ACC112 (cell line): ENCODE results near the gene ENOPH1.
A peak's percentile ranks its signal among the peaks of the same experiment; 100 is the strongest.
"Not testable (repeated sequence)": the region's sequence is repeated elsewhere in the genome, so short reads cannot be mapped to it uniquely, and the experiment has no call there.

Experiments
- H2AFZ ChIP-seq: fragments of 200-600 bp; sonication (generic); one replicate; pipeline ENCODE4 v1.6.0; 2017; ENCODE audit warnings: antibody characterized with exemption, low read length; ENCODE audit not compliant: unreplicated experiment
- H3K27ac ChIP-seq: fragments of 200-600 bp; sonication (generic); 2 replicates; pipeline ENCODE4 v1.5.1; 2014; ENCODE audit warnings: low read depth, mild to moderate bottlenecking, antibody characterized with exemption, low read length, moderate library complexity
- H3K27me3 ChIP-seq: fragments of 200-600 bp; sonication (generic); 2 replicates; pipeline ENCODE4 v1.6.1; 2014; ENCODE audit warnings: mild to moderate bottlenecking, antibody characterized with exemption, low read length, moderate library complexity, mixed read lengths; ENCODE audit not compliant: insufficient read depth
- H3K36me3 ChIP-seq: fragments of 200-600 bp; sonication (generic); 2 replicates; pipeline ENCODE4 v1.6.1; 2016; ENCODE audit warnings: mild to moderate bottlenecking, antibody characterized with exemption, low read length, moderate library complexity, mixed read lengths; ENCODE audit not compliant: insufficient read depth
- H3K4me1 ChIP-seq: fragments of 200-600 bp; sonication (generic); one replicate; pipeline ENCODE4 v1.6.1; 2016; ENCODE audit warnings: low read length, mixed read lengths; ENCODE audit not compliant: insufficient read depth, unreplicated experiment, control insufficient read depth
- H3K4me3 ChIP-seq: fragments of 200-600 bp; sonication (generic); 2 replicates; pipeline ENCODE4 v1.5.1; 2014; ENCODE audit warnings: mild to moderate bottlenecking, low read depth, low read length
- H3K79me2 ChIP-seq: fragments of 200-600 bp; sonication (generic); one replicate; pipeline ENCODE4 v1.6.0; 2016; ENCODE audit warnings: low read length; ENCODE audit not compliant: control insufficient read depth, unreplicated experiment, insufficient read depth

ENOPH1 gene

DNA sequence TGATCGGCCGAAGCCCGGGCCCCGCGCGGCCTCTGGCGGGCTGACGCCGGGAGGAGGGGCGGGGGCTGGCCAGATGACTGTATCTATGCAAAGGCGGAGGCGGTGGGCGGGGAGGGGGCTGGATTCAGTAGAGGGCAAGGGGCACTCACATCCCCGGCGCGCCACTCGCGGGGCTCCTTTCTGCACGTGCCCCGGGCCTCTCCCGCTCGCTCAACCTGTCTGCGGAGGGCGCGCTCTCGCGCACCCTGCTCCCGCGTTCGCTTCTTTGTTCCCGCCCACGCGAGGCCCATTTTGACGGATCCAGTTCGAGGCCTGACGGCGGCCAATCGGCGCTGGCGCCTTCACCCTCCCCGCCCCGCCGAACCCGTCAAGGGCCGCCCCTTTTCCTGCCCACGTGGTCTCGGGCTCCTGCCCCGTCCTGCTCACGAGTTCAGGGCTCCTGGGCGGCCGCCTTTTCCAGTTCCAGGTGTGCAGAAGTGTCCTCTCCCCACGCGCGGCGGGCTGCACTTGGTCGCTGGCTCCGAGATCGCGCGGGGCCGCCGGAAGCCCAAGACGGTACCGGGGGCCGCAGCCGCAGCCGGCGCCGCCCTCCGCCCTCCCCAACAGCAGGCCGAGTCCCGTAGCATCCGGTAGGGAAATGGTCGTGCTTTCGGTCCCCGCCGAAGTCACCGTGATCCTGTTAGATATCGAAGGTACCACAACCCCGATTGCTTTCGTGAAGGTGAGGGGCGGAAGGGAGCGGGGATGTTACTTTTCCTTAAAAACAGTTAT is at the start of gene ENOPH1, which contains the start of gene HNRNPDL:
ENOPH1 (plus strand) TSS at position 398 of the 771 bp plus-strand sequence; CDS start at position 638, 240 bp downstream.
HNRNPDL (minus strand) TSS at position 270 of the 771 bp plus-strand sequence. CDS start 772 bp downstream, outside the sequence.
- Histone ChIP-seq H3K4me3 (peak within 1 kb of the TSS; percentile 98), H3K4me1 (peaks cover 26% of the 10 kb centered on the region), H3K27ac (peak within 1 kb of the TSS; percentile 91), H2AFZ (peak within 1 kb of the TSS; percentile 67), H3K79me2 (peaks cover 81% of the 10 kb centered on the region), H3K27me3 (no peaks in the 10 kb centered on the region), H3K36me3 (peaks cover 33% of the 10 kb centered on the region)

DNA sequence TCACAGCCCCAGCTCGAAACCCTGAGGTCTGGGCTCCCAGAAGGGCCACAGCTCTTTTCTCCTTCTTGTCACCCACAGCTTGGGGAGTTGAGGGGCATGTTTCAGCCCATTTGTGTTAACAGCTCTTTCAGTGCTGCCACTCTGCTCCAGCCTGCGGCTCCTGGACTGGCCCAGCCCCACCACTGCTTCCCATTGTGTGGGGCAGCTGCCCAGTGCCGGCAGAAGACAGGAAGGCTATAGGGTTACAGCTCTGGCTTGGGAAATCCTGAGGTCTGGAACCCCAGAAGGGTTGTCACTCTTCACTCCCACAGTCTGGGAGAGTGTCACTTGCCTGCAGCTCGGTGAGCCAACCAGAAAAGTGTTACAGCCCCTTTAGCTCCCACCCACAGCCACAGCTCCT is 49.6 kb upstream of the ENOPH1 start:
- H3K27ac ChIP-seq, result no peak overlapping the region
- peaks cover 7% of the 10 kb centered on the region for H3K4me1 ChIP-seq
- no peak overlapping the region for H3K4me3 ChIP-seq
- H2AFZ ChIP-seq, result no peak overlapping the region
- H3K36me3 ChIP-seq, result no peaks in the 10 kb centered on the region; the same call in 1 of the 2 replicates
- H3K79me2 ChIP-seq, result peaks cover 19% of the 10 kb centered on the region
- no peaks in the 10 kb centered on the region for H3K27me3 ChIP-seq

DNA sequence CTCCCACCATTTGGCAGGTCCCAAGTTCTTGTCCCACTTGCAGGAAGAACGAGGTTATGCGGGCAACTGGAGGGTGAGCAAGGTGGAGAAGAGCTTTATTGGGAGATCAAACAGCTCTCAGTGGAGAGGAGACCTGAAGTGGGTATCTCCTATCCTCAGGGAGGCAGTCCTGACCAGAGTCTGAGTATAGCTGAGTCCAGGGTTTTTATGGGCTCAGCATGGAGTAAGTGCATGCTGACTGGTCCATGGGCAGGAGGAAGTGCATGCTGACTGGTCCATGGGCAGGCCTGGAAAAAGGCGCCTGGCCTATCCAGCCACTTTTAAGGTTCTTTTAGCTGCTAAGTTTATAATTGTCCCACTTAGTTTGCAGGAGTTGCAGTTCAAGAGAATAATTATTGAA is 49.2 kb upstream of the ENOPH1 start:
- H3K27ac ChIP-seq, result no peak overlapping the region
- H3K4me3 ChIP-seq, result no peak overlapping the region
- peaks cover 15% of the 10 kb centered on the region for H3K79me2 ChIP-seq
- H3K27me3 ChIP-seq, result no peaks in the 10 kb centered on the region
- H3K36me3 ChIP-seq, result no peaks in the 10 kb centered on the region; the same call in 1 of the 2 replicates
- no peak overlapping the region for H2AFZ ChIP-seq
- H3K4me1 ChIP-seq, result peaks cover 3% of the 10 kb centered on the region

DNA sequence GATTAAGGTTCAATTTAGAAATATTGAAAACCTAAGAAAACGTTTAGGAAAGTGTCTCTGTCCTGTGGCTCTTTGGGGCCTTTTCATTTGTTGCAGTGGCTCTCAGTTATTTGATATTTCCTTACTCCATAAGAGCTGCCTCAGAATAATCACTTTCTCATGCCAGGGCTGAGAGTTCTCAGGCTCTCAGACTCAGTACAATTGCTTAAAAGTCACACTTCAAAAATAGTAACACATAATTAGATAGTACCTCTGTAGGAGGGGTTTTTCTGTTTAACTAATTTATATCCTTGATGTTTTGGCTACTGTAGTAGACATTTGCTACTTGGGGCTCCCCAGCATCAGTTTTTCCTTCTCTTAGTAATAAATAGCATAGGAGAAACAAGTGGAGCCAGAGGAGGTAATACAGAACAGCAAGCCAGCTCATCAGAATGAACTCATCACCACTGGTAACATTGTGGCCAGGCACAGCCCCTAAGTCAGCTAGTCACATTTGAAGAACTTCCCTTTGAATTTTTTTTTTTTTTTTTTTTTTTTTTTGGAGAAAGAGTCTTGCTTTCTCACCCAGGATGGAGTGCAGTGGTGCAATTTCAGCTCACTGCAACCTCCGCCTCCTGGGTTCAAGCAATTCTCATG is 48.6 kb upstream of the ENOPH1 start:
- no peaks in the 10 kb centered on the region for H3K4me1 ChIP-seq
- no peak overlapping the region for H3K27ac ChIP-seq
- H3K4me3 ChIP-seq, result no peak overlapping the region
- peaks cover 10% of the 10 kb centered on the region for H3K79me2 ChIP-seq
- no peak overlapping the region for H2AFZ ChIP-seq
- no peaks in the 10 kb centered on the region; the same call in 1 of the 2 replicates for H3K36me3 ChIP-seq
- no peaks in the 10 kb centered on the region for H3K27me3 ChIP-seq

DNA sequence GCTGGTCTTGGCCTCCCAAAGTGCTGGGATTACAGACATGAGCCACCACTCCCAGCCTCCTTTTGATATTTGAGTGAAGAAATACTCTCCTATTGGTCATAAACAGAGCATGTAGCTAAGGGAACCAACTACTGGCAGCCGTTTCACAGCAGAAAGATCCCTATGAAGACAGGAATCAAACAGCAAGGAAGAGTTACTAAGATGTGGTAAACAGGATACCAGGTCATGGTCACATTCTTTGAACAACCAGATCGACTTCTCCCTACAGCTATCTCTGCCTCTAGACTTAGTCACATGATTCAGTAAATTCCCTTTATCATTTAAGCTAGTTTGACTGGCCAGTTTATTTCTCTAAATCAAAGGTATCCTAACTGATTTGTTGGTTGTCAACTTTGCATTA is 47.6 kb upstream of the ENOPH1 start:
- Histone ChIP-seq H3K36me3 (no peaks in the 10 kb centered on the region; the same call in 1 of the 2 replicates), H3K27me3 (no peaks in the 10 kb centered on the region), H3K79me2 (peaks cover 3% of the 10 kb centered on the region), H2AFZ (no peak overlapping the region), H3K27ac (no peak overlapping the region), H3K4me1 (no peaks in the 10 kb centered on the region), H3K4me3 (no peak overlapping the region)

DNA sequence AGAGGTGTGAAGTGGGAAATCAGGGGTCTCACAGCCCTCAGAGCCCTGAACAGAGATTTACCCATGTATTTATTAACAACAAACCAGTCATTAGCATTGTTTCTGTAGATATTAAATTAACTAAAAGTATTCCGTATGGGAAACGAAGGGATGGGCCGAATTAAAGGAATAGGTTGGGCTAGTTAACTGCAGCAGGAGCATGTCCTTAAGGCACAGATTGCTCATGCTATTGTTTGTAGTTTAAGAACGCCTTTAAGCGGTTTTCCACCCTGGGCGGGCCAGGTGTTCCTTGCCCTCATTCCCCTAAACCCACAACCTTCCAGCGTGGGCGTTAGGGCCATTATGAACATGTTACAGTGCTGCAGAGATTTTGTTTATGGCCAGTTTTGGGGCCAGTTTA is 44.1 kb upstream of the ENOPH1 start:
- H3K4me1 ChIP-seq, H3K4me3 ChIP-seq, H2AFZ ChIP-seq, H3K36me3 ChIP-seq, H3K27me3 ChIP-seq, H3K79me2 ChIP-seq, H3K27ac ChIP-seq: not testable (repeated sequence)

DNA sequence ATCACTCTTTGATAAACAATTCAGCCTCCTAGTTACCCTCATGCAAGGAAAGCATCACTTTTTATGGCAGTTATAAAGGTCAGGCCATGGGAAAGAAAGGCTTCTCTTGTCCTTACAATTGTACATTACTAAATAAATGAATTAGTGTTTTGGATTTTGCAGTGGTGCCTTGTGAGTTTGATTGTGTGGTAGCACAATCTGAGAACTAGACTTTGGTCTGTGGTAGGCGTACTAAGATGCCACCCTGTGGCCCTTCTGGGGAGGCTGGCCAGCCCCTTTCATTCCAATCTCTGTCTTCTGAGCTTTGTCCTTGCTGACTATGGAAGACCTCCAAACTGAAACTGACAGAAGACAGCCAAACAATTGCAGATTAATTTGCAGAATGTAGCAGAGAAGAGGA is 42.0 kb upstream of the ENOPH1 start:
- Histone ChIP-seq H3K27ac (no peak overlapping the region), H2AFZ (no peak overlapping the region), H3K4me3 (no peak overlapping the region)

DNA sequence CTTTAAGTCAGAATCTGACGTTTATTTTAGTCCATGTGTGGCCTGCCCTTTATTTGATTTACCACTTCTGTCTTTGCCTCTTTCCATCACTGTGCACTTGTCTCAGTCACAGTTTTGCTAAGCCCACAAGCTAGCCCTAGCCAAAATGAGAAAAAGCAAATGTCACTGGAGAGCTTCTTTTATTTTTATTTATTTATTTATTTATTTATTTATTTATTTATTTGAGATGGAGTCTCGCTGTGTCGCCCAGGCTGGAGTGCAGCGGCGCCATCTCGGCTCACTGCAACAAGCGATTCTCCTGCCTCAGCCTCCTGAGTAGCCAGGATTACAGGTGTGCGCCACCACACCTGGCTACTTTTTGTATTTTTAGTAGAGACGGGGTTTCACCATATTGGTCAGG is 40.3 kb upstream of the ENOPH1 start:
- not testable (repeated sequence) for H2AFZ ChIP-seq, H3K36me3 ChIP-seq, H3K79me2 ChIP-seq, H3K27me3 ChIP-seq, H3K4me3 ChIP-seq, H3K4me1 ChIP-seq, H3K27ac ChIP-seq

More for the DNA sequence above, 42.0 kb upstream of the ENOPH1 start:
- H3K27me3 ChIP-seq, result no peaks in the 10 kb centered on the region
- no peaks in the 10 kb centered on the region for H3K36me3 ChIP-seq
- H3K79me2 ChIP-seq, result no peaks in the 10 kb centered on the region
- no peaks in the 10 kb centered on the region for H3K4me1 ChIP-seq

DNA sequence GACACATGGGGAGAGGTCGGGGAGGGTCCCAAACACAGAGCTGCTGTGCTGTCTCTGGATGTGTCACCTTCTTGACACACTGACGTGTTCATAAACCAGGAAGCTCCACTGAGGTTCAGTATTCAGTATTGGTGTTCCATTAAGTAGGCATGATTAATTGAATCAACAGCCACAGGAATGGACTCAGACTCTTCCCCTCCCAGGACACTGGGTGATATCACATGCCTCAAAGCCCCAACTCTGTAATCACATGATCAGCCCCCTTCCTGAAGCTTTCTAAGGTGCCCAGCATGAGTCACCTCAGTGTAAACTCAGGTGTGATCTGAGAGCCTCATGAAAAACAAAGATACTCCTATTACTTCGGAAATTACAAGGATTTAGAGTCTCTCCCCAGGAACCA is 35.5 kb upstream of the ENOPH1 start:
- H3K27ac ChIP-seq, result no peak overlapping the region
- H2AFZ ChIP-seq, result no peak overlapping the region
- no peaks in the 10 kb centered on the region for H3K36me3 ChIP-seq
- H3K79me2 ChIP-seq, result no peaks in the 10 kb centered on the region
- no peaks in the 10 kb centered on the region for H3K27me3 ChIP-seq
- no peak overlapping the region for H3K4me3 ChIP-seq
- H3K4me1 ChIP-seq, result no peaks in the 10 kb centered on the region

DNA sequence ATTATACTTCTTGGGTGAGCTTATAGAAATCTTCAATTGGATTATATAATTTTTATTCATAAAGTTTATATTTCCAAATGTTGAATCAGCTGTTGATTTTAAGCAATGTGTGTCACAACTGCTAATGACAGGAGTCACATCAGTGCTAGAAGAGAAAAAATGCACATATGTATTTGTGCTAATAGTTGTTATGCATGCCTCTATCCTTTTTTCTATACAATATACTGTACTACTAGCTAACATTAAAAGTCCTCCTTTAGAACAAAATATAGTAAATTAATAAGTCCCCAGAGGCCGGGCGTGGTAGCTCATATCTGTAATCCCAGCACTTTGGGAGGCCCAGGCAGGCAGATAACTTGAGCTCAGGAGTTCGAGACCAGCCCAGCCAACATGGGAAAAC is 32.9 kb upstream of the ENOPH1 start:
- Histone ChIP-seq H2AFZ (no peak overlapping the region), H3K4me3 (no peak overlapping the region), H3K27me3 (no peaks in the 10 kb centered on the region), H3K27ac (no peak overlapping the region), H3K4me1 (no peaks in the 10 kb centered on the region), H3K36me3 (no peaks in the 10 kb centered on the region), H3K79me2 (no peaks in the 10 kb centered on the region)

DNA sequence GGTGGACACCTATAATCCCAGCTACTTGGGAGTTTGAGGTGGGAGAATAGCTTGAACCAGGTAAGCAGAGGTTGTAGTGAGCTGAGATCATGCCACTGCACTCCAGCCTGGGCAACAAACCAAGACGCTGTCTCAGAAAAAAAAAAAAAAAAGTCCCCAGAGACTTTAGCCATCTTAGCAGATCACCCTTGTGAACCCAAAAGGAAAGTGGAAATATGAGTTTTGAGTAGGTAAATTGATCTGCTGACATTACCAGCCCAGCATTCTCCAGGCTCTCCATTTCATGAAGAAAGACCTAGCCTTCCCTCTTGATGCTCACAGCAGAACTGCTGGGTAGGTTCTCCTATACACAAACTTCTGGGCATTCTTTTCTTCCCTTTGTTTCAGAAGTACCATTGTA is 32.1 kb upstream of the ENOPH1 start:
- no peaks in the 10 kb centered on the region for H3K27me3 ChIP-seq
- H3K27ac ChIP-seq, result no peak overlapping the region
- H3K79me2 ChIP-seq, result no peaks in the 10 kb centered on the region
- H3K36me3 ChIP-seq, result no peaks in the 10 kb centered on the region
- no peak overlapping the region for H3K4me3 ChIP-seq
- H2AFZ ChIP-seq, result no peak overlapping the region
- no peaks in the 10 kb centered on the region for H3K4me1 ChIP-seq
